Mesothelial cell of epicardium (in vitro differentiated cells): ENCODE data around the gene TRAPPC2L. TPM values are rescaled to one million over a fixed set of nuclear protein-coding genes. Genes with fewer than 3 reads are reported as not detected.

Experiments used
- DNase-seq, 2 experiments: peaks; one replicate each; pipeline ENCODE4 v3.0.0; 2021; ENCODE audit warnings: low spot score in 2 of 2; ENCODE audit not compliant: unreplicated experiment in 2 of 2
- H3K27ac Mint-ChIP-seq: 2 replicates; pipeline ENCODE4 v1.8.0; 2021; ENCODE audit warnings: mixed read lengths
- H3K27me3 Mint-ChIP-seq: 2 replicates; pipeline ENCODE4 v1.8.0; 2021; ENCODE audit warnings: low read depth, mixed read lengths
- H3K36me3 Mint-ChIP-seq: 2 replicates; pipeline ENCODE4 v1.8.0; 2021; ENCODE audit warnings: mixed read lengths
- H3K4me1 Mint-ChIP-seq: 2 replicates; pipeline ENCODE4 v1.8.0; 2021; ENCODE audit warnings: mixed read lengths
- H3K4me3 Mint-ChIP-seq: 2 replicates; pipeline ENCODE4 v1.8.0; 2021; ENCODE audit warnings: mild to moderate bottlenecking, moderate library complexity, mixed read lengths
- H3K9me3 Mint-ChIP-seq: 2 replicates; pipeline ENCODE4 v1.8.0; 2021; ENCODE audit warnings: mixed read lengths
- total RNA-seq: library from RNA; stranded (reverse); gene quantifications from 3 replicates; pipeline ENCODE4 v1.2.1, GENCODE V29; 2021
- TF ChIP-seq, protein P1 (sequence below): fragments of 200-600 bp; sonication (generic); IDR thresholded peaks from one replicate; pipeline ENCODE4 v1.5.0; 2021; ENCODE audit warnings: antibody characterized with exemption; ENCODE audit not compliant: unreplicated experiment

TRAPPC2L gene
- total RNA-seq, 1 donor from 2014 or later = 96.3 TPM

GRCh38 chr16:88855736-88856121, 1.2 kb upstream of the TRAPPC2L start:
- no peak for DNase-seq
- peaks cover 14% of the 10 kb centered on the region for H3K4me1 Mint-ChIP-seq
- no peaks in the 10 kb centered on the region for H3K27me3 Mint-ChIP-seq
- peak overlapping the region; percentile 68 for H3K4me3 Mint-ChIP-seq
- no peaks in the 10 kb centered on the region for H3K9me3 Mint-ChIP-seq
- H3K27ac Mint-ChIP-seq = no peak overlapping the region
- peaks cover 4% of the 10 kb centered on the region for H3K36me3 Mint-ChIP-seq
- TF ChIP-seq, protein P1, sequence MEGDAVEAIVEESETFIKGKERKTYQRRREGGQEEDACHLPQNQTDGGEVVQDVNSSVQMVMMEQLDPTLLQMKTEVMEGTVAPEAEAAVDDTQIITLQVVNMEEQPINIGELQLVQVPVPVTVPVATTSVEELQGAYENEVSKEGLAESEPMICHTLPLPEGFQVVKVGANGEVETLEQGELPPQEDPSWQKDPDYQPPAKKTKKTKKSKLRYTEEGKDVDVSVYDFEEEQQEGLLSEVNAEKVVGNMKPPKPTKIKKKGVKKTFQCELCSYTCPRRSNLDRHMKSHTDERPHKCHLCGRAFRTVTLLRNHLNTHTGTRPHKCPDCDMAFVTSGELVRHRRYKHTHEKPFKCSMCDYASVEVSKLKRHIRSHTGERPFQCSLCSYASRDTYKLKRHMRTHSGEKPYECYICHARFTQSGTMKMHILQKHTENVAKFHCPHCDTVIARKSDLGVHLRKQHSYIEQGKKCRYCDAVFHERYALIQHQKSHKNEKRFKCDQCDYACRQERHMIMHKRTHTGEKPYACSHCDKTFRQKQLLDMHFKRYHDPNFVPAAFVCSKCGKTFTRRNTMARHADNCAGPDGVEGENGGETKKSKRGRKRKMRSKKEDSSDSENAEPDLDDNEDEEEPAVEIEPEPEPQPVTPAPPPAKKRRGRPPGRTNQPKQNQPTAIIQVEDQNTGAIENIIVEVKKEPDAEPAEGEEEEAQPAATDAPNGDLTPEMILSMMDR = no peak

GRCh38 chr16:88856122-88856827, 652 bp upstream of the TRAPPC2L start:
- Mint-ChIP-seq H3K27me3 (no peaks in the 10 kb centered on the region), H3K27ac (no peak overlapping the region), H3K9me3 (no peaks in the 10 kb centered on the region), H3K4me3 (peak overlapping the region; percentile 89), H3K36me3 (peaks cover 8% of the 10 kb centered on the region), H3K4me1 (peaks cover 14% of the 10 kb centered on the region)
- DNase-seq = no peak
- TF ChIP-seq, protein P1 = no peak

GRCh38 chr16:88857728-88858339, 907 bp downstream of the TRAPPC2L start:
- Mint-ChIP-seq H3K27ac (peak overlapping the region; percentile 99), H3K4me3 (peak overlapping the region; percentile 89), H3K27me3 (no peaks in the 10 kb centered on the region), H3K4me1 (peaks cover 14% of the 10 kb centered on the region), H3K9me3 (no peaks in the 10 kb centered on the region), H3K36me3 (peaks cover 11% of the 10 kb centered on the region)
- TF ChIP-seq, protein P1 = peak; percentile 36
- peak; percentile 62 to 79 for DNase-seq

DNA sequence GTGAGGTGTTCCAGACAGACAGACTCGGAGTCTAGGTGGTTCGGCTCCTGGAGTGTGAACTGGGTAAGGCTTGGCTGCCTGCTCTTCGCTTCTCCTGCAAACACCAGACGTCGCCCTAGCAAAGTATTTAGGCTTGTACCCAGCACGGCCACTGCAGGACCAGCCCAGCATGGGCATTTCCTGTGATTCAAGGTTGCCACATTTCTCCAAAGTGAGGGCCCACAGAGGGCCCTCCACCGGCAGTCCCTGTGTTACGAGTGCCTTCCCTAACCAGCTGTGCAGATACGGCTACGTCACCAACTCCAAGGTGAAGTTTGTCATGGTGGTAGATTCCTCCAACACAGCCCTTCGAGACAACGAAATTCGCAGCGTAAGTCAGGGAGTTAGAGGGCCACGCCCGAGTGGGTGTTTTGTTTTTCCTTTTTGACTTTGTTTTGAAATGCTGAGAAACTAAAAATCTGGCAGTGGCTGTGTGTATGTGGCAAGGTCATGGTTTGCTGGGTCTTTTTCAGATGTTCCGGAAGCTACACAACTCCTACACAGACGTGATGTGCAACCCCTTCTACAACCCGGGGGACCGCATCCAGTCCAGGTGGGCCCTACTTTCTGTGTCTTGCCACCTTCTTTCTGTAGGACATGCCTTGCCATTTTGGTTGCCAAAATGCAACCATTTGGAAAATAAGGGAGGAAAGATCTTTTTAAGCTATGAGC, 2.6 kb downstream of the TRAPPC2L start:
- Mint-ChIP-seq H3K9me3 (no peaks in the 10 kb centered on the region), H3K36me3 (peaks cover 11% of the 10 kb centered on the region), H3K27me3 (no peaks in the 10 kb centered on the region), H3K4me3 (no peak overlapping the region), H3K27ac (peak overlapping the region; percentile 21), H3K4me1 (peaks cover 14% of the 10 kb centered on the region)
- TF ChIP-seq, protein P1 = no peak
- DNase-seq = no peak

DNA sequence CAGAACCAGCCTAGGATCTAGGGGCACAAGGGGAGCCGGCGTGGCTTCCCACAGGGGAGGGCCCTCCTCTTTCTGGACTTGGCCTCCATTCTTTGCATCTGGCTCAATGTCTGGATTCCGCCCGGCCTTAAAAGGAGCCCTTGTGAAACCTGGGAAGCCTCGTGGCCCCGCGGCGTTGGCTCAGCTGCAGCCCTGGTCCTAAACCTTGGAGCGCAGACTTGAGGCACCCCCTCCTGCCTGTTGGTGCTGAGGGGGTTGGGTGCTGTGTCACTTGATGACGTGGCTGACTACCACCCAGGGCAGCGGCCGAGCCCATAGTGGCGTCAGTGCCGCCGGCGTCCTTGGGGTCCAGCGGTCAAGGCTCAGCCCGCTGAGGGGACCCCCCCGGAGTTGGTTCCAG, 4.4 kb downstream of the TRAPPC2L start:
- Mint-ChIP-seq H3K4me3 (no peak overlapping the region), H3K36me3 (peaks cover 11% of the 10 kb centered on the region), H3K27ac (no peak overlapping the region), H3K9me3 (no peaks in the 10 kb centered on the region), H3K27me3 (no peaks in the 10 kb centered on the region), H3K4me1 (peaks cover 11% of the 10 kb centered on the region)
- DNase-seq = no peak
- TF ChIP-seq, protein P1 = no peak
